ENCODE measurements around the gene EIF4EBP2. TPM values are rescaled to one million over a fixed set of nuclear protein-coding genes. Genes with fewer than 3 reads are reported as not detected.

The EIF4EBP2 gene
- total RNA-seq, 1 experiment from 2014 or later: 93.2 TPM

DNA sequence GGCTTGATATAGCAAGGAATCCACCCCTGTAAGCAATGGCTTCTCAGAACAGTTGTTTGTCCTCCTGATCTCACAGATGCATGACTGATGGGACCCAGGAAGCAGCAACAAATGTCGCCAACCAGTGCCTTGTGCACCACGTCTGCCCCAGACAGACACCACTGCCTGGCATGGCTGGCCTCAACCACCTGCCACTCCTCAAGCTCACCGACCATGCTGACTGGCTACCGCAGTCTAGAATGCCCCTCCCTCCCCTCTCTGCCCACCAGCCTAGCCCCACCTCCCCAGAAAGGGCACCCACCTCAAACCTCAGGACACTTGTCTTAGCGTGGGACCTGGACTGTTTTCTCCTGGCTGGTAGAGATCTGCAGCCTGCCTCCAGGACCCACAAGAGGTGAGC lies 45.5 kb upstream of the EIF4EBP2 start:
- H3K9me3 ChIP-seq (ENCODE audit: control insufficient read depth, low read depth, low read length): no peaks in the 10 kb centered on the region
- Mint-ChIP-seq H3K27me3 (ENCODE audit: low read depth) (no peaks in the 10 kb centered on the region; the same call in 1 of the 2 replicates), H3K4me1 (peaks cover 3 to 13% of the 10 kb centered on the region in 2 experiments; a peak in 3 of 4 replicates), H3K9me3 (no peaks in the 10 kb centered on the region), H3K36me3 (ENCODE audit: insufficient read depth in 1 of 3, low read depth in 3 of 3) (no peaks in the 10 kb centered on the region; a peak in 2 of 7 replicates), H3K27ac (peak overlapping the region in 2 of 3 experiments; percentile 50 to 59; a peak in 3 of 7 replicates), H3K4me3 (no peak overlapping the region)
- H3K18ac ChIP-seq (ENCODE audit: insufficient read length, low read depth, low read length): no peak overlapping the region
- H2AFZ ChIP-seq (ENCODE audit: low read length): no peak overlapping the region
- no peak overlapping the region for H2BK5ac ChIP-seq (ENCODE audit: insufficient read length, low read length)
- no peaks in the 10 kb centered on the region for H3K4me1 ChIP-seq (ENCODE audit: insufficient read depth, low read length)
- no peaks in the 10 kb centered on the region for H3K79me1 ChIP-seq (ENCODE audit: insufficient read depth, low read depth, low read length, poor library complexity, severe bottlenecking)
- no peak overlapping the region for H3T11ph ChIP-seq (ENCODE audit: low read length)
- no peak overlapping the region for H3K4me2 ChIP-seq (ENCODE audit: insufficient read depth, insufficient read length, low read length)
- TF ChIP-seq, protein P1, sequence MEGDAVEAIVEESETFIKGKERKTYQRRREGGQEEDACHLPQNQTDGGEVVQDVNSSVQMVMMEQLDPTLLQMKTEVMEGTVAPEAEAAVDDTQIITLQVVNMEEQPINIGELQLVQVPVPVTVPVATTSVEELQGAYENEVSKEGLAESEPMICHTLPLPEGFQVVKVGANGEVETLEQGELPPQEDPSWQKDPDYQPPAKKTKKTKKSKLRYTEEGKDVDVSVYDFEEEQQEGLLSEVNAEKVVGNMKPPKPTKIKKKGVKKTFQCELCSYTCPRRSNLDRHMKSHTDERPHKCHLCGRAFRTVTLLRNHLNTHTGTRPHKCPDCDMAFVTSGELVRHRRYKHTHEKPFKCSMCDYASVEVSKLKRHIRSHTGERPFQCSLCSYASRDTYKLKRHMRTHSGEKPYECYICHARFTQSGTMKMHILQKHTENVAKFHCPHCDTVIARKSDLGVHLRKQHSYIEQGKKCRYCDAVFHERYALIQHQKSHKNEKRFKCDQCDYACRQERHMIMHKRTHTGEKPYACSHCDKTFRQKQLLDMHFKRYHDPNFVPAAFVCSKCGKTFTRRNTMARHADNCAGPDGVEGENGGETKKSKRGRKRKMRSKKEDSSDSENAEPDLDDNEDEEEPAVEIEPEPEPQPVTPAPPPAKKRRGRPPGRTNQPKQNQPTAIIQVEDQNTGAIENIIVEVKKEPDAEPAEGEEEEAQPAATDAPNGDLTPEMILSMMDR (conservative IDR thresholded peaks at IDR 0.05): no peak
- H4K8ac ChIP-seq (replicated peaks; ENCODE audit: insufficient read length, low read depth, low read length): no peak overlapping the region
- H3K27me3 ChIP-seq (ENCODE audit: insufficient read depth, low read length): no peaks in the 10 kb centered on the region
- WGBS (ENCODE audit: extremely low coverage, insufficient read length, low lambda C conversion rate): no CpG with 5 or more reads among the region's 5 CpGs
- no peak overlapping the region for H2BK15ac ChIP-seq (ENCODE audit: low read depth, low read length)
- no peaks in the 10 kb centered on the region for H4K20me1 ChIP-seq (ENCODE audit: control insufficient read depth, insufficient read depth, insufficient read length)
- H3K23ac ChIP-seq (ENCODE audit: insufficient read length, low read depth, low read length): no peak overlapping the region
- no peak overlapping the region for H2BK20ac ChIP-seq (ENCODE audit: low read depth, low read length, poor library complexity, severe bottlenecking)
- DNase-seq: no peak
- no peak overlapping the region for H2BK120ac ChIP-seq (ENCODE audit: low read depth, low read length, poor library complexity, severe bottlenecking)
- H2BK12ac ChIP-seq (ENCODE audit: insufficient read length, low read depth, low read length): no peak overlapping the region
- no peak overlapping the region for H3K56ac ChIP-seq (ENCODE audit: insufficient read length, low read depth, low read length)
- no peaks in the 10 kb centered on the region for H3K23me2 ChIP-seq (ENCODE audit: insufficient read length, low read depth, low read length, poor library complexity, severe bottlenecking)
- peak overlapping the region; percentile 4 for H4K91ac ChIP-seq (ENCODE audit: insufficient read length, low read depth, low read length)
- no peak overlapping the region for H2AK5ac ChIP-seq (ENCODE audit: insufficient read length, low read length)
- H3K27ac ChIP-seq (ENCODE audit: insufficient read length, low read depth, low read length): no peak overlapping the region
- no peak overlapping the region for H3K14ac ChIP-seq (ENCODE audit: insufficient read depth, low read length)
- no peak overlapping the region for H4K5ac ChIP-seq (ENCODE audit: insufficient read length, low read depth, low read length)
- no peak overlapping the region for H3K4ac ChIP-seq (ENCODE audit: low read depth, low read length)
- H3K79me2 ChIP-seq (ENCODE audit: insufficient read depth, low read length): no peaks in the 10 kb centered on the region
- no peak overlapping the region for H3K9ac ChIP-seq (ENCODE audit: extremely low read depth, insufficient read length, low read length)

All from H9 (cell line).